Caco-2 (cell line): ENCODE results near the gene EDRF1. TPM values are rescaled to one million over a fixed set of nuclear protein-coding genes. Genes with fewer than 3 reads are reported as not detected.

Experiments
- BruUV-seq: library from RNA; stranded (reverse); fragments of 400-500 nt; replicated peaks from 2 replicates; lab custom pipeline; 2021; lab: Mats Ljungman, UMichigan
- CTCF ChIA-PET: fragments of 300-600 bp; sonication (Branson Sonifier 250); formaldehyde crosslinking; loops from one replicate; lab custom pipeline; 2022; ENCODE audit warnings: antibody characterized with exemption; lab: Charles Lee
- POLR2A ChIA-PET: fragments of 300-600 bp; sonication (Branson Sonifier 250); formaldehyde crosslinking; loops from one replicate; lab custom pipeline; 2022; ENCODE audit warnings: antibody characterized with exemption; lab: Charles Lee
- DNase-seq, 2 experiments: peaks; one replicate each; pipeline versions ENCODE4 v3.0.0 to v3.0.0-alpha.2; 2020 to 2022
- H3K27me3 ChIP-seq: replicated peaks from 2 replicates; pipeline ENCODE4 v1.6.0; 2011; ENCODE audit warnings: low read length; ENCODE audit not compliant: control insufficient read depth, insufficient read depth
- H3K36me3 ChIP-seq: 2 replicates; pipeline ENCODE4 v1.5.1; 2011; ENCODE audit warnings: low read length; ENCODE audit not compliant: control insufficient read depth, insufficient read depth
- H3K4me1 ChIP-seq: fragments of 250-450 bp; sonication (Bioruptor Pico); 2 replicates; pipeline ENCODE4 v1.5.1; 2020; ENCODE audit warnings: mild to moderate bottlenecking
- H3K4me3 ChIP-seq: 2 replicates; pipeline ENCODE4 v1.5.1; 2011; ENCODE audit warnings: low read depth, mild to moderate bottlenecking, control low read depth, low read length
- H3K9me3 ChIP-seq: fragments of 250-450 bp; sonication (Bioruptor Pico); 2 replicates; pipeline ENCODE4 v1.5.1; 2020; ENCODE audit warnings: mild to moderate bottlenecking, moderate library complexity
- H3K27ac Mint-ChIP-seq: one replicate; pipeline ENCODE4 v1.8.0; 2022; ENCODE audit warnings: mixed read lengths; ENCODE audit not compliant: unreplicated experiment
- H3K27me3 Mint-ChIP-seq: one replicate; pipeline ENCODE4 v1.8.0; 2022; ENCODE audit warnings: mixed read lengths; ENCODE audit not compliant: insufficient read depth, unreplicated experiment
- H3K36me3 Mint-ChIP-seq: one replicate; pipeline ENCODE4 v1.8.0; 2022; ENCODE audit warnings: mild to moderate bottlenecking, mixed read lengths; ENCODE audit not compliant: insufficient read depth, unreplicated experiment
- H3K4me1 Mint-ChIP-seq: one replicate; pipeline ENCODE4 v1.8.0; 2022; ENCODE audit warnings: low read depth, mixed read lengths; ENCODE audit not compliant: unreplicated experiment
- H3K4me3 Mint-ChIP-seq: one replicate; pipeline ENCODE4 v1.8.0; 2022; ENCODE audit warnings: mild to moderate bottlenecking, moderate library complexity, mixed read lengths; ENCODE audit not compliant: unreplicated experiment
- H3K9me3 Mint-ChIP-seq: one replicate; pipeline ENCODE4 v1.8.0; 2022; ENCODE audit warnings: mixed read lengths; ENCODE audit not compliant: unreplicated experiment
- CTCF ChIP-seq, 2 experiments: fragments of 200-600 bp in 1 of 2; IDR thresholded peaks; 1 replicate in 1 of 2; 2 replicates in 1 of 2; pipeline versions ENCODE4 v1.5.1 to v1.8.0; 2011 to 2022; ENCODE audit warnings: antibody characterized with exemption in 1 of 2, control low read depth in 1 of 2, inconsistent platforms in 1 of 2, low read depth in 1 of 2, low read length in 1 of 2, mild to moderate bottlenecking in 1 of 2, moderate library complexity in 1 of 2; ENCODE audit not compliant: insufficient read depth in 1 of 2, severe bottlenecking in 1 of 2, unreplicated experiment in 1 of 2
- intact Hi-C: fragments of 100-400 bp; cut with micrococcal nuclease; formaldehyde crosslinking; loops from one replicate; pipeline ENCODE4 v1.10.0; 2022; ENCODE audit not compliant: unreplicated experiment
- total RNA-seq: library from RNA; stranded (reverse); gene quantifications from 2 replicates; pipeline ENCODE4 v1.2.3, GENCODE V29; 2022

Gene EDRF1
- total RNA-seq, 1 experiment from 2014 or later = 40.9 TPM

GRCh38 chr10:125799451-125800182 is 80.1 kb downstream of the EDRF1 start:
- Histone ChIP-seq H3K27me3 (no peaks in the 10 kb centered on the region), H3K4me1 (no peaks in the 10 kb centered on the region), H3K9me3 (no peaks in the 10 kb centered on the region), H3K4me3 (no peak overlapping the region), H3K36me3 (no peaks in the 10 kb centered on the region)
- BruUV-seq = no TSS peak
- Mint-ChIP-seq H3K27me3 (no peaks in the 10 kb centered on the region), H3K27ac (no peak overlapping the region), H3K36me3 (peaks cover 9% of the 10 kb centered on the region), H3K4me1 (no peaks in the 10 kb centered on the region), H3K4me3 (no peak overlapping the region), H3K9me3 (no peaks in the 10 kb centered on the region)
- intact Hi-C loops = no loop called here
- POLR2A ChIA-PET = no interaction called here
- CTCF ChIA-PET = no interaction called here
- TF ChIP-seq CTCF (IDR thresholded peaks at IDR 0.05; ENCODE audit: insufficient read depth in 1 of 2, low read depth in 1 of 2, low read length in 1 of 2, severe bottlenecking in 1 of 2, unreplicated experiment in 1 of 2) = no peak
- DNase-seq = no peak

GRCh38 chr10:125801574-125801973 is 82.1 kb downstream of the EDRF1 start:
- BruUV-seq = no TSS peak
- H3K27me3 Mint-ChIP-seq = no peaks in the 10 kb centered on the region
- no peak overlapping the region for H3K27ac Mint-ChIP-seq
- no peaks in the 10 kb centered on the region for H3K4me1 Mint-ChIP-seq
- H3K9me3 ChIP-seq = no peaks in the 10 kb centered on the region
- no peak for TF ChIP-seq CTCF (IDR thresholded peaks at IDR 0.05; ENCODE audit: insufficient read depth in 1 of 2, low read depth in 1 of 2, low read length in 1 of 2, severe bottlenecking in 1 of 2, unreplicated experiment in 1 of 2)
- no peak for DNase-seq
- H3K36me3 ChIP-seq = peaks cover 2% of the 10 kb centered on the region; the same call in 1 of the 2 replicates
- no peak overlapping the region for H3K4me3 ChIP-seq
- no peaks in the 10 kb centered on the region for H3K27me3 ChIP-seq
- no peak overlapping the region for H3K4me3 Mint-ChIP-seq
- H3K9me3 Mint-ChIP-seq = no peaks in the 10 kb centered on the region
- H3K4me1 ChIP-seq = no peaks in the 10 kb centered on the region
- ChIA-PET CTCF (no interaction called here), POLR2A (no interaction called here)
- H3K36me3 Mint-ChIP-seq = peaks cover 9% of the 10 kb centered on the region
- intact Hi-C loops = no loop called here

GRCh38 chr10:125802131-125802530 is 82.6 kb downstream of the EDRF1 start:
- H3K27me3 ChIP-seq = no peaks in the 10 kb centered on the region
- TF ChIP-seq CTCF (IDR thresholded peaks at IDR 0.05; ENCODE audit: insufficient read depth in 1 of 2, low read depth in 1 of 2, low read length in 1 of 2, severe bottlenecking in 1 of 2, unreplicated experiment in 1 of 2) = no peak

More at GRCh38 chr10:125802131-125802530, 82.6 kb downstream of the EDRF1 start:
- ChIA-PET CTCF (no interaction called here), POLR2A (no interaction called here)
- Mint-ChIP-seq H3K4me3 (no peak overlapping the region), H3K27ac (no peak overlapping the region), H3K9me3 (no peaks in the 10 kb centered on the region), H3K27me3 (no peaks in the 10 kb centered on the region), H3K36me3 (peaks cover 9% of the 10 kb centered on the region), H3K4me1 (no peaks in the 10 kb centered on the region)
- DNase-seq = no peak
- no TSS peak for BruUV-seq
- intact Hi-C loops = no loop called here
- no peaks in the 10 kb centered on the region for H3K9me3 ChIP-seq
- no peak overlapping the region for H3K4me3 ChIP-seq
- no peaks in the 10 kb centered on the region for H3K4me1 ChIP-seq
- peaks cover 2% of the 10 kb centered on the region; the same call in 1 of the 2 replicates for H3K36me3 ChIP-seq
